Psoas muscle (tissue), 8 donors: ENCODE results near the gene RPS2. TPM values are rescaled to one million over a fixed set of nuclear protein-coding genes. Genes with fewer than 3 reads are reported as not detected.

Source experiments
- ATAC-seq, 4 donors: fragments of 200-7000 bp; cut with Tn5 transposase; one replicate each; pipeline ENCODE4 v1.9.1; 2020; ENCODE audit warnings: moderate library complexity in 3 of 4, mild to moderate bottlenecking in 2 of 4
- DNase-seq, 2 donors: peaks; one replicate each; pipeline ENCODE4 v3.0.0-alpha.2; 2020
- H3K27ac ChIP-seq: fragments of 200-600 bp; one replicate; pipeline ENCODE4 v1.8.0; 2022
- H3K27me3 ChIP-seq, 3 donors: fragments of 200-600 bp in 1 of 3; one replicate each; pipeline versions ENCODE4 v1.6.1 to v1.8.0; 2013 to 2022; ENCODE audit warnings: low read length in 2 of 3, mild to moderate bottlenecking in 2 of 3, moderate library complexity in 1 of 3; ENCODE audit not compliant: insufficient read depth in 3 of 3
- H3K36me3 ChIP-seq, 2 donors: fragments of 200-600 bp in 1 of 2; one replicate each; pipeline versions ENCODE4 v1.6.1 to v1.8.0; 2013 to 2022; ENCODE audit warnings: low read depth in 1 of 2, mild to moderate bottlenecking in 1 of 2, moderate library complexity in 1 of 2; ENCODE audit not compliant: insufficient read depth in 1 of 2
- H3K4me1 ChIP-seq: fragments of 200-600 bp; one replicate; pipeline ENCODE4 v1.8.0; 2022
- H3K4me3 ChIP-seq: fragments of 200-600 bp; one replicate; pipeline ENCODE4 v1.8.0; 2022; ENCODE audit warnings: mild to moderate bottlenecking
- H3K9me3 ChIP-seq: fragments of 200-600 bp; one replicate; pipeline ENCODE4 v1.8.0; 2022
- CTCF ChIP-seq: fragments of 200-600 bp; IDR thresholded peaks from one replicate; pipeline ENCODE4 v1.8.0; 2022; ENCODE audit warnings: antibody characterized with exemption
- WGBS, 3 donors: extraction: QIAGEN DNeasy Blood & Tissue Kit; methylation state at CpG; one replicate each; pipeline versions ENCODE4 v1.1.6 to v1.1.7; 2013; 5-methylcytosine and 5-hydroxymethylcytosine counted together
- intact Hi-C, 2 donors: fragments of 100-400 bp; cut with DNase I; formaldehyde crosslinking; loops; one replicate each; pipeline versions ENCODE4 v1.11.0 to v1.14.2; 2022
- polyA plus RNA-seq, 3 donors: library from polyadenylated mRNA; stranded (reverse); fragments of 200-250 nt; gene quantifications; one replicate each; pipeline ENCODE4 v1.2.3, GENCODE V29; 2013
- total RNA-seq, 4 donors: library from RNA; stranded (reverse); fragmentation: NEBNext Ultra II Directional in 2 of 4; extraction: Animal tissue kit (Norgen Biotek cat#: 25700) in 2 of 4; gene quantifications; one replicate each; pipeline versions ENCODE4 v1.2.1 to v1.2.4, GENCODE V29; 2021 to 2023
- donor health status: healthy with polysubstance abuse.
- donor health status: DM: no; HTN: no; CAD: no; lungs with moderate emphysema.
- donor health status: Bipolar disorder and iron deficiency.
- donor health status: healthy.
- donor health status: DM: yes; HTN: yes; CAD: no.
- donor health status: DM: no; HTN: no; CAD: no.
- donor health status: DM: no; HTN: no; CAD: no.
- donor health status: DM: yes; HTN: yes; CAD: no.

The RPS2 gene
- total and polyA plus RNA-seq, 7 donors, result 1,044 to 3,940 (median 1,902) TPM

- Histone ChIP-seq H3K4me3 (no peak overlapping the region), H3K36me3 (peaks cover 0 to 6% of the 10 kb centered on the region in 2 donors), H3K27me3 (no peaks in the 10 kb centered on the region), H3K27ac (peak overlapping the region; percentile 89), H3K9me3 (no peaks in the 10 kb centered on the region), H3K4me1 (peaks cover 58% of the 10 kb centered on the region)
- no peak for ATAC-seq
- intact Hi-C loops, result loop anchor here in 1 of 2 donors (10.0 kb wide), 1 partner anchor 172 kb away; the partner anchor contains the start of genes EME2, MRPS34 and NME3
- no peak for DNase-seq
- no peak for TF ChIP-seq CTCF
- WGBS, 3 donors, result 53 to 63% (median 58%) methylated on average over 37 to 38 of the region's 38 CpGs
Observed at GRCh38 chr16:1946495-1947368, 17.9 kb downstream of the RPS2 start.

GRCh38 chr16:1945559-1946391 is 18.9 kb downstream of the RPS2 start:
- Histone ChIP-seq H3K9me3 (no peaks in the 10 kb centered on the region), H3K27me3 (no peaks in the 10 kb centered on the region), H3K27ac (peak overlapping the region; percentile 89), H3K36me3 (peaks cover 0 to 9% of the 10 kb centered on the region in 2 donors), H3K4me3 (no peak overlapping the region), H3K4me1 (peaks cover 59% of the 10 kb centered on the region)
- TF ChIP-seq CTCF, result no peak
- no peak for ATAC-seq
- intact Hi-C loops, result loop anchor here in 1 of 2 donors (10.0 kb wide), 1 partner anchor 171 kb away; the partner anchor contains the start of genes EME2, MRPS34 and NME3
- no peak for DNase-seq
- WGBS, 3 donors, result 76 to 80% (median 78%) methylated on average over 19 of the region's 19 CpGs

GRCh38 chr16:1944612-1945199 is 19.9 kb downstream of the RPS2 start:
- TF ChIP-seq CTCF, result no peak
- ATAC-seq (no peak), DNase-seq (no peak)
- Histone ChIP-seq H3K4me3 (no peak overlapping the region), H3K27me3 (no peaks in the 10 kb centered on the region), H3K4me1 (peaks cover 62% of the 10 kb centered on the region), H3K27ac (peak overlapping the region; percentile 89), H3K9me3 (no peaks in the 10 kb centered on the region), H3K36me3 (peaks cover 0 to 20% of the 10 kb centered on the region in 2 donors)
- intact Hi-C loops, result loop anchor here in 1 of 2 donors (10.0 kb wide), 1 partner anchor 170 kb away; the partner anchor contains the start of genes EME2, MRPS34 and NME3
- 68 to 85% (median 76%) methylated on average over 21 of the region's 21 CpGs for WGBS, 3 donors
